ENCODE measurements around the gene FILIP1.

- no peak for TF ChIP-seq CTCF (IDR thresholded peaks at IDR 0.05 in 4 of 5, conservative IDR thresholded peaks at IDR 0.05 in 1 of 5)
- TF ChIP-seq POLR2A (IDR thresholded peaks at IDR 0.05), result no peak
Observed at GRCh38 chr6:75334266-75335040, 159.1 kb downstream of the FILIP1 start.
